GM19025 (cell line): ENCODE measurements around the gene TRIM43.
"Not testable (repeated sequence)": the region's sequence is repeated elsewhere in the genome, so short reads cannot be mapped to it uniquely, and the experiment has no call there.

Experiments
- ATAC-seq: cut with Tn5 transposase; IDR thresholded peaks from one replicate; pipeline ENCODE4 v1.9.1; 2021; ENCODE audit warnings: mild to moderate bottlenecking, low read depth, moderate library complexity; ENCODE audit not compliant: unreplicated experiment

Gene TRIM43

GRCh38 chr2:95640515-95641288, 48.9 kb downstream of the TRIM43 start:
- not testable (repeated sequence) for ATAC-seq

GRCh38 chr2:95641289-95641575, 49.4 kb downstream of the TRIM43 start:
- ATAC-seq, result not testable (repeated sequence)

- ATAC-seq, result not testable (repeated sequence)
These were observed 50.0 kb downstream of the TRIM43 start for GRCh38 chr2:95641787-95642186.

GRCh38 chr2:95642360-95642759, 50.6 kb downstream of the TRIM43 start:
- ATAC-seq, result not testable (repeated sequence)

DNA sequence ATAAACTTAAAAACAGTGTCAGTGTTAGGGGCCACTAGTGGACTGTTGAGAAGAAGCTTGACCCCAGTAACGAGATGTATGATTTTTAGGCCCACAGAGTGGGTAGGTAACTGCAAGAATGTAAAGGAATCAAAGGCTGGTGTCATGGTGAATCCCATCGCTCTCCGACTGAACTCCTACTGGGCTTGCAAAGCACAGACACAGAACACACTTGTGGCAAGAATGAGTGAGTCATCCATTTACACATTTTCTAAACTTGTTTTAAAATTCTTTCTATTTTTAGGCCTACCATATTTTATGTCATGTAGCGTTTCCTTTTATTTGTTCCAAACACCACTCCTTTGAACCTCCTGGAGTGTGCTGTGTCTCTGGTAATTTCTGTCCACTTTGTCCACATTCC, 51.1 kb downstream of the TRIM43 start:
- ATAC-seq, result not testable (repeated sequence)

DNA sequence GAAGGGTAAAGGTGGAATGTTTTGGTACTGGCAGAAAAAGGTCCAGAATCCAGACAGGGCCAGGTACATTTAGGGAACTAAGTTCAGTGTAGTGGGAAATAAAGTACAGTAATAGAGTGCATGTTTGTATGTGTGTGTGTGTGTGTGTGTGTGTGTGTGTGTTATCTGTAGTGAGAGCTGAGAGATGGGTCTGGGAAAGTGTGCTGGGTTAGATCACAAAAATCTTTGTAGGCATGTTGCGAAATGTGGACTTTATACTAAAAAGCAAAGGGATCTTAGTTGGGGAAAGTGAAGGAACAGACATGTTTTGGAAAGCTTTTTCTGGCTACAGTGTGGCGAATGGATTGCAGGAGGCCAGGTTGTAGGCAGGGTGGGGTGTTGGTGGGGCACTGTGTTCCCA, 53.5 kb downstream of the TRIM43 start:
- not testable (repeated sequence) for ATAC-seq

GRCh38 chr2:95646274-95646994, 54.6 kb downstream of the TRIM43 start:
- not testable (repeated sequence) for ATAC-seq

- ATAC-seq, result not testable (repeated sequence)
These were observed 57.2 kb downstream of the TRIM43 start for GRCh38 chr2:95648894-95649544.
